Measurements from ENCODE around the gene PDGFB. TPM values are rescaled to one million over a fixed set of nuclear protein-coding genes. Genes with fewer than 3 reads are reported as not detected.

Gene PDGFB
- total RNA-seq, 1 experiment from 2014 or later = 9.2 TPM

GRCh38 chr22:39188809-39189208 lies 56.0 kb downstream of the PDGFB start (continued):
- TF ChIP-seq ATF6 (CRISPR knock-in tag; IDR thresholded peaks at IDR 0.05) (no peak), SMAD3 (CRISPR knock-in tag; IDR thresholded peaks at IDR 0.05; ENCODE audit: borderline replicate concordance) (no peak), NR2C2 (CRISPR knock-in tag; IDR thresholded peaks at IDR 0.05) (no peak), ZNF232 (CRISPR knock-in tag; IDR thresholded peaks at IDR 0.05) (no peak), ATF3 (CRISPR knock-in tag; conservative IDR thresholded peaks at IDR 0.05) (no peak), E2F1 (CRISPR knock-in tag; IDR thresholded peaks at IDR 0.05) (no peak), MXD4 (CRISPR knock-in tag; IDR thresholded peaks at IDR 0.05; ENCODE audit: borderline replicate concordance) (no peak)

GRCh38 chr22:39185601-39186012 lies 59.2 kb downstream of the PDGFB start:
- TF ChIP-seq ATF2 (CRISPR knock-in tag; IDR thresholded peaks at IDR 0.05; ENCODE audit: borderline replicate concordance, low read depth) (no peak), TP53 (CRISPR knock-in tag; IDR thresholded peaks at IDR 0.05) (no peak), MAX (CRISPR knock-in tag; IDR thresholded peaks at IDR 0.05) (no peak), NFATC4 (CRISPR knock-in tag; IDR thresholded peaks at IDR 0.05) (no peak), ELF4 (CRISPR knock-in tag; IDR thresholded peaks at IDR 0.05; ENCODE audit: low read depth) (no peak), CTCF (IDR thresholded peaks at IDR 0.05) (no peak), USF1 (CRISPR knock-in tag; IDR thresholded peaks at IDR 0.05) (no peak), E2F5 (CRISPR knock-in tag; IDR thresholded peaks at IDR 0.05) (no peak), TEAD4 (CRISPR knock-in tag; IDR thresholded peaks at IDR 0.05) (no peak), ARID4B (CRISPR knock-in tag; IDR thresholded peaks at IDR 0.05; ENCODE audit: borderline replicate concordance) (no peak), TCF7 (CRISPR knock-in tag; IDR thresholded peaks at IDR 0.05; ENCODE audit: low read depth) (no peak), ZNF232 (CRISPR knock-in tag; IDR thresholded peaks at IDR 0.05) (no peak), JAZF1 (CRISPR knock-in tag; IDR thresholded peaks at IDR 0.05) (no peak), ZNF317 (CRISPR knock-in tag; IDR thresholded peaks at IDR 0.05; ENCODE audit: borderline replicate concordance, low read depth) (no peak), NFE2L1 (CRISPR knock-in tag; IDR thresholded peaks at IDR 0.05) (no peak)

More at GRCh38 chr22:39185601-39186012, 59.2 kb downstream of the PDGFB start:
- Mint-ChIP-seq H3K27me3 (ENCODE audit: low read depth) (no peaks in the 10 kb centered on the region; the same call in 1 of the 2 replicates), H3K9me3 (peaks cover 21% of the 10 kb centered on the region), H3K36me3 (peaks cover 18% of the 10 kb centered on the region), H3K4me1 (peaks cover 14% of the 10 kb centered on the region), H3K4me3 (no peak overlapping the region), H3K27ac (no peak overlapping the region)
- ATAC-seq = no peak
- DNase-seq (ENCODE audit: low spot score) = no peak
- POLR2A ChIA-PET = no interaction called here
- CTCF ChIA-PET = interaction anchor here (0.5 to 1.0 kb wide), 3 partner anchors 12 to 26 kb away, joined by 3 to 4 read pairs (median 3); no protein-coding TSS in a partner anchor

Measured in WTC11 (cell line).